H1 (cell line): ENCODE results near the gene MYL6. TPM values are rescaled to one million over a fixed set of nuclear protein-coding genes. Genes with fewer than 3 reads are reported as not detected.

Experiments
- CTCF ChIA-PET: fragments of 300-600 bp; sonication (Branson Sonifier 250); formaldehyde crosslinking; loops from one replicate; lab custom pipeline; 2021; ENCODE audit not compliant: partially characterized antibody; lab: Charles Lee
- POLR2A ChIA-PET: fragments of 300-600 bp; sonication (Branson Sonifier 250); formaldehyde crosslinking; loops from one replicate; lab custom pipeline; 2021; ENCODE audit warnings: inconsistent platforms; ENCODE audit not compliant: partially characterized antibody; lab: Charles Lee
- DNase-seq, 2 experiments: peaks; one replicate each; pipeline versions ENCODE4 v3.0.0 to v3.0.0-alpha.2; 2010 to 2022; ENCODE audit warnings: low spot score in 2 of 2, low read depth in 1 of 2, mixed read lengths in 1 of 2
- FAIRE-seq: peaks from 2 replicates; lab custom pipeline; 2011; peaks lifted over from hg19 to GRCh38; lab: Jason Lieb, UNC
- H2AFZ ChIP-seq: 2 replicates; pipeline ENCODE4 v1.8.1; 2012; ENCODE audit warnings: low read length, inconsistent platforms
- H2AK5ac ChIP-seq: 2 replicates; pipeline ENCODE4 v1.6.1; 2013; ENCODE audit warnings: low read depth, low read length
- H2BK120ac ChIP-seq: replicated peaks from 2 replicates; pipeline ENCODE3; 2013; ENCODE audit warnings: low read depth, low read length, inconsistent platforms
- H2BK12ac ChIP-seq: 2 replicates; pipeline ENCODE4 v1.6.1; 2013; ENCODE audit warnings: low read depth, low read length
- H2BK15ac ChIP-seq: 2 replicates; pipeline ENCODE4 v1.6.1; 2013; ENCODE audit warnings: low read length
- H2BK20ac ChIP-seq: 2 replicates; pipeline ENCODE4 v1.6.1; 2013; ENCODE audit warnings: low read length
- H2BK5ac ChIP-seq: 2 replicates; pipeline ENCODE4 v1.6.1; 2013; ENCODE audit warnings: low read depth, low read length
- H3K14ac ChIP-seq: 2 replicates; pipeline ENCODE4 v1.6.1; 2013; ENCODE audit warnings: inconsistent platforms; ENCODE audit not compliant: insufficient read length
- H3K18ac ChIP-seq: 2 replicates; pipeline ENCODE4 v1.6.1; 2013; ENCODE audit warnings: low read length; ENCODE audit errors: extremely low read depth
- H3K23ac ChIP-seq: 2 replicates; pipeline ENCODE4 v1.6.1; 2013; ENCODE audit warnings: inconsistent platforms; ENCODE audit not compliant: insufficient read length
- H3K23me2 ChIP-seq: 2 replicates; pipeline ENCODE4 v1.6.1; 2013; ENCODE audit warnings: low read depth, low read length
- H3K27ac ChIP-seq: 2 replicates; pipeline ENCODE4 v1.6.1; 2011; ENCODE audit warnings: low read depth, low read length, inconsistent platforms
- H3K27me3 ChIP-seq, 4 experiments: replicated peaks in 1 of 4; 1 replicate in 1 of 4; 2 replicates in 3 of 4; pipeline versions ENCODE4 v1.6.1 to v1.8.1; 2011 to 2013; ENCODE audit warnings: low read length in 3 of 4, mild to moderate bottlenecking in 3 of 4, inconsistent platforms in 2 of 4, mixed read lengths in 2 of 4, moderate library complexity in 1 of 4; ENCODE audit not compliant: control insufficient read depth in 3 of 4, insufficient read depth in 3 of 4; ENCODE audit errors: extremely low read depth in 1 of 4
- H3K36me3 ChIP-seq, 4 experiments: 2 replicates each; pipeline versions ENCODE4 v1.6.1 to v1.8.1; 2011 to 2013; ENCODE audit warnings: mild to moderate bottlenecking in 4 of 4, low read length in 3 of 4, moderate library complexity in 2 of 4, control low read depth in 1 of 4, inconsistent platforms in 1 of 4; ENCODE audit not compliant: insufficient read depth in 4 of 4, control insufficient read depth in 2 of 4
- H3K4ac ChIP-seq: replicated peaks from 2 replicates; pipeline ENCODE3; 2013; ENCODE audit warnings: low read length, low read depth, mixed read lengths, inconsistent platforms; ENCODE audit not compliant: insufficient read length
- H3K4me1 ChIP-seq, 4 experiments: replicated peaks in 1 of 4; 1 replicate in 1 of 4; 2 replicates in 3 of 4; pipeline versions ENCODE4 v1.6.1 to v1.8.1; 2011 to 2013; ENCODE audit warnings: low read length in 3 of 4, inconsistent platforms in 2 of 4, mixed read lengths in 1 of 4; ENCODE audit not compliant: insufficient read depth in 4 of 4, control insufficient read depth in 3 of 4
- H3K4me2 ChIP-seq, 2 experiments: 2 replicates each; pipeline versions ENCODE4 v1.6.1 to v1.8.1; 2011 to 2013; ENCODE audit warnings: low read depth in 2 of 2, low read length in 2 of 2, control low read depth in 1 of 2, inconsistent platforms in 1 of 2, mild to moderate bottlenecking in 1 of 2; ENCODE audit not compliant: insufficient read depth in 1 of 2
- H3K4me3 ChIP-seq, 4 experiments: fragments of 200-600, 300-600 bp in 1 of 4; sonication (generic), shearing (Covaris generic), sonication (Bioruptor Twin) in 1 of 4; 2 replicates each; pipeline versions ENCODE4 v1.5.1 to v1.8.1; 2011 to 2016; ENCODE audit warnings: low read length in 4 of 4, low read depth in 3 of 4, control low read depth in 2 of 4, inconsistent platforms in 2 of 4, mild to moderate bottlenecking in 2 of 4, mixed read lengths in 1 of 4, moderate library complexity in 1 of 4; ENCODE audit not compliant: insufficient read depth in 2 of 4; ENCODE audit errors: extremely low read depth in 1 of 4
- H3K56ac ChIP-seq: replicated peaks from 2 replicates; pipeline ENCODE3; 2013; ENCODE audit warnings: low read depth, mild to moderate bottlenecking, mixed read lengths, low read length, inconsistent platforms; ENCODE audit not compliant: insufficient read length
- H3K79me1 ChIP-seq: 2 replicates; pipeline ENCODE4 v1.6.1; 2013; ENCODE audit warnings: low read depth, low read length, control low read depth
- H3K79me2 ChIP-seq, 2 experiments: 2 replicates each; pipeline versions ENCODE4 v1.6.1 to v1.8.1; 2012 to 2013; ENCODE audit warnings: low read length in 2 of 2, mild to moderate bottlenecking in 2 of 2, inconsistent platforms in 1 of 2; ENCODE audit not compliant: insufficient read depth in 2 of 2, control insufficient read depth in 1 of 2
- H3K9ac ChIP-seq, 4 experiments: replicated peaks in 1 of 4; 1 replicate in 1 of 4; 2 replicates in 3 of 4; pipeline versions ENCODE4 v1.6.1 to v1.8.1; 2011 to 2013; ENCODE audit warnings: low read depth in 3 of 4, low read length in 3 of 4, control low read depth in 2 of 4, mild to moderate bottlenecking in 2 of 4, moderate library complexity in 2 of 4, inconsistent platforms in 1 of 4; ENCODE audit errors: extremely low read depth in 1 of 4
- H3K9me3 ChIP-seq, 2 experiments: 2 replicates each; pipeline versions ENCODE4 v1.6.1 to v1.8.1; 2012 to 2013; ENCODE audit warnings: mild to moderate bottlenecking in 2 of 2, moderate library complexity in 2 of 2, control low read depth in 1 of 2, inconsistent platforms in 1 of 2, low read depth in 1 of 2, low read length in 1 of 2, mixed read lengths in 1 of 2; ENCODE audit not compliant: insufficient read depth in 2 of 2
- H4K20me1 ChIP-seq, 2 experiments: replicated peaks in 1 of 2; 2 replicates each; pipeline versions ENCODE3 to v1.8.1; 2011 to 2013; ENCODE audit warnings: inconsistent platforms in 2 of 2, low read length in 2 of 2, mild to moderate bottlenecking in 1 of 2; ENCODE audit not compliant: insufficient read depth in 2 of 2, control insufficient read depth in 1 of 2
- H4K5ac ChIP-seq: 2 replicates; pipeline ENCODE4 v1.6.1; 2013; ENCODE audit warnings: low read length, low read depth, mixed read lengths, inconsistent platforms; ENCODE audit not compliant: insufficient read length
- H4K8ac ChIP-seq: 2 replicates; pipeline ENCODE4 v1.8.0; 2013; ENCODE audit warnings: mild to moderate bottlenecking, moderate library complexity, low read length, inconsistent platforms; ENCODE audit not compliant: insufficient read depth; ENCODE audit errors: extremely low read depth
- H4K91ac ChIP-seq: replicated peaks from 2 replicates; pipeline ENCODE3; 2013; ENCODE audit warnings: low read length, mixed read lengths, inconsistent platforms; ENCODE audit not compliant: insufficient read length
- CBX5 ChIP-seq: fragments of 300-800, 300-1000 bp; sonication (generic); IDR thresholded peaks from 2 replicates; pipeline ENCODE4 v1.7.1; 2016; ENCODE audit warnings: antibody characterized with exemption, low read length, low read depth
- E2F6 ChIP-seq: IDR thresholded peaks from 2 replicates; pipeline ENCODE4 v1.6.1; 2012; ENCODE audit warnings: inconsistent platforms
- HDAC2 ChIP-seq, 2 experiments: fragments of 300-600 bp in 1 of 2; sonication (generic) in 1 of 2; IDR thresholded peaks; 2 replicates each; pipeline ENCODE4 v1.6.1; 2011 to 2012; ENCODE audit warnings: low read depth in 2 of 2, low read length in 2 of 2, mild to moderate bottlenecking in 2 of 2, moderate library complexity in 2 of 2, borderline replicate concordance in 1 of 2, inconsistent platforms in 1 of 2
- KDM4A ChIP-seq: IDR thresholded peaks from one replicate; pipeline ENCODE4 v1.7.1; 2012; ENCODE audit warnings: low read depth, mild to moderate bottlenecking, moderate library complexity, low read length, inconsistent platforms; ENCODE audit not compliant: severe bottlenecking
- MAX ChIP-seq: IDR thresholded peaks from 2 replicates; pipeline ENCODE4 v1.6.1; 2012; ENCODE audit warnings: inconsistent platforms
- TAF1 ChIP-seq: IDR thresholded peaks from 2 replicates; pipeline ENCODE4 v1.6.1; 2011; ENCODE audit warnings: mild to moderate bottlenecking, low read depth, low read length
- TEAD4 ChIP-seq: IDR thresholded peaks from 2 replicates; pipeline ENCODE4 v1.6.1; 2012; ENCODE audit warnings: low read depth, low read length, inconsistent platforms, mixed read lengths
- ZNF274 ChIP-seq: IDR thresholded peaks from 2 replicates; pipeline ENCODE4 v1.7.0; 2012; ENCODE audit warnings: low read length, borderline replicate concordance; ENCODE audit errors: extremely low read depth
- WGBS, 2 experiments: shearing (Covaris generic) in 1 of 2; methylation state at CpG; one replicate each; pipeline versions ENCODE4 v1.1.6 to v1.1.7; 2013 to 2015; ENCODE audit warnings: low lambda C conversion rate in 2 of 2, mixed read lengths in 2 of 2, inconsistent platforms in 1 of 2, low coverage in 1 of 2, missing lambda C conversion rate in 1 of 2; ENCODE audit not compliant: insufficient replicate concordance in 2 of 2, insufficient coverage in 1 of 2, insufficient read length in 1 of 2; ENCODE audit errors: extremely low coverage in 1 of 2, missing lambda C conversion rate in 1 of 2; 5-methylcytosine and 5-hydroxymethylcytosine counted together
- polyA plus RNA-seq, 7 experiments: library from polyadenylated mRNA; depleted of rRNA in 3 of 7; stranded (reverse) in 5 of 7; unstranded in 2 of 7; fragments of >200 nt in 5 of 7; fragments of 200-250 nt in 2 of 7; gene quantifications; 1 replicate in 5 of 7; 2 replicates in 1 of 7; 4 replicates in 1 of 7; pipeline versions ENCODE4 v1.2.1 to v1.2.3, GENCODE V29; 2011 to 2013; ENCODE audit warnings: missing spikeins in 2 of 7, mixed read lengths in 2 of 7
- total RNA-seq: library from RNA; stranded (reverse); fragmentation: NEBNext Ultra II Directional; extraction: Animal tissue kit (Norgen Biotek cat#: 25700); gene quantifications from 2 replicates; pipeline ENCODE4 v1.2.1, GENCODE V29; 2021

MYL6 gene
- total and polyA plus RNA-seq, 2 of the 8 experiments (the other 6 are each of a cell fraction or from before 2014, with no cell fraction given), result 1,130 to 2,279 TPM

- Histone ChIP-seq H3K9me3 (no peaks in the 10 kb centered on the region), H3K18ac (peak within 1 kb of the TSS; percentile 100; the same call in 1 of the 2 replicates), H3K79me1 (no peaks in the 10 kb centered on the region; the same call in 1 of the 2 replicates), H3K9ac (peak within 1 kb of the TSS; percentile 93 to 100 (median 98)), H3K4ac (no peak within 1 kb of the TSS), H3K79me2 (peaks cover 3 to 13% of the 10 kb centered on the region in 2 experiments; a peak in 3 of 4 replicates), H3K27ac (peak within 1 kb of the TSS; percentile 97), H2BK15ac (peak within 1 kb of the TSS; percentile 83; the same call in 1 of the 2 replicates), H3K23ac (no peak within 1 kb of the TSS), H3K36me3 (peaks cover 5 to 23% (median 13%) of the 10 kb centered on the region in 4 experiments; a peak in 7 of 8 replicates), H2AFZ (no peak within 1 kb of the TSS; the same call in 1 of the 2 replicates), H2AK5ac (no peak within 1 kb of the TSS), H4K8ac (no peak within 1 kb of the TSS), H3K56ac (peak within 1 kb of the TSS; percentile 78), H2BK12ac (no peak within 1 kb of the TSS; the same call in 1 of the 2 replicates), H4K20me1 (peaks cover 0 to 3% of the 10 kb centered on the region in 2 experiments), H2BK120ac (no peak within 1 kb of the TSS), H3K27me3 (no peaks in the 10 kb centered on the region), H2BK20ac (no peak within 1 kb of the TSS), H3K23me2 (peaks cover 10% of the 10 kb centered on the region), H4K91ac (no peak within 1 kb of the TSS), H4K5ac (peak within 1 kb of the TSS; percentile 93), H3K4me3 (peak within 1 kb of the TSS; percentile 85 to 99 (median 96)), H2BK5ac (peak within 1 kb of the TSS; percentile 98), H3K4me2 (peak within 1 kb of the TSS; percentile 96 to 99), H3K4me1 (peaks cover 0 to 9% (median 5%) of the 10 kb centered on the region in 4 experiments; a peak in 5 of 7 replicates), H3K14ac (no peak within 1 kb of the TSS)
- DNase-seq, result peak; percentile 96 to 100
- WGBS, 2 experiments, result 2% methylated on average over 61 of the region's 61 CpGs; no CpG with 5 or more reads in 1 of the 2 experiments
- POLR2A ChIA-PET, result interaction anchor here (0.6 to 7.1 kb wide), 34 partner anchors 10 to 314 kb away, joined by 3 to 267 read pairs (median 5); partner anchors contain the start of genes ANKRD52, CNPY2, COQ10A and DNAJC14
- peak; percentile 82 for FAIRE-seq
- CTCF ChIA-PET, result interaction anchor here (0.5 to 5.3 kb wide), 24 partner anchors 12 to 138 kb away, joined by 3 to 47 read pairs (median 6); partner anchors contain the start of genes ESYT1, MYL6B, PA2G4 and RNF41
- no peak for TF ChIP-seq ZNF274
- peak; percentile 86 for TF ChIP-seq MAX
- peak; percentile 73 for TF ChIP-seq E2F6
- no peak; a peak in 1 of 4 replicates for TF ChIP-seq HDAC2 (IDR thresholded peaks at IDR 0.05; ENCODE audit: borderline replicate concordance in 1 of 2, low read depth in 2 of 2, low read length in 2 of 2)
- peak; percentile 57 for TF ChIP-seq KDM4A
- TF ChIP-seq CBX5, result no peak
- peak; percentile 90 for TF ChIP-seq TAF1
- peak; percentile 73 for TF ChIP-seq TEAD4
Measured at GRCh38 chr12:56117778-56118687, 40.1 kb upstream of the MYL6 start, which contains the start of gene ZC3H10. Gene ZC3H10, plus strand, starts transcription at chr12:56118266. Its CDS starts 2,297 bp downstream, at chr12:56120563.
